Suprapubic skin (tissue), 4 donors: ENCODE measurements around the gene LYRM4. TPM values are rescaled to one million over a fixed set of nuclear protein-coding genes. Genes with fewer than 3 reads are reported as not detected.

ENCODE experiments used
- DNase-seq, 2 donors: peaks; one replicate each; pipeline ENCODE4 v3.0.0-alpha.2; 2019; ENCODE audit warnings: low spot score in 2 of 2
- H3K27ac ChIP-seq: fragments of 200-600 bp; sonication (generic); one replicate; pipeline ENCODE4 v1.5.1; 2019
- H3K27me3 ChIP-seq: fragments of 200-600 bp; sonication (generic); one replicate; pipeline ENCODE4 v1.5.1; 2019
- H3K36me3 ChIP-seq: fragments of 200-600 bp; sonication (generic); one replicate; pipeline ENCODE4 v1.5.1; 2019
- H3K4me1 ChIP-seq: fragments of 200-600 bp; sonication (generic); one replicate; pipeline ENCODE4 v1.5.1; 2019
- H3K4me3 ChIP-seq: fragments of 200-600 bp; sonication (generic); one replicate; pipeline ENCODE4 v1.5.1; 2019; ENCODE audit warnings: mild to moderate bottlenecking
- H3K9me3 ChIP-seq: fragments of 200-600 bp; sonication (generic); one replicate; pipeline ENCODE4 v1.5.1; 2019
- CTCF ChIP-seq, 2 donors: fragments of 200-600 bp in 1 of 2; fragments of 450-650 bp in 1 of 2; sonication (generic) in 1 of 2; IDR thresholded peaks; one replicate each; pipeline ENCODE4 v1.5.1; 2016 to 2019; ENCODE audit warnings: antibody characterized with exemption in 2 of 2, mild to moderate bottlenecking in 1 of 2, moderate library complexity in 1 of 2
- EP300 ChIP-seq: sonication (generic); formaldehyde crosslinking; IDR thresholded peaks from one replicate; pipeline ENCODE4 v1.6.1; 2017; ENCODE audit warnings: antibody characterized with exemption
- POLR2A ChIP-seq, 2 donors: fragments of 450-650 bp; IDR thresholded peaks; one replicate each; pipeline ENCODE4 v1.6.1; 2017; ENCODE audit warnings: antibody characterized with exemption in 2 of 2, mild to moderate bottlenecking in 2 of 2, moderate library complexity in 2 of 2
- POLR2AphosphoS5 ChIP-seq, 3 donors: sonication (generic); formaldehyde crosslinking; IDR thresholded peaks; one replicate each; pipeline ENCODE4 v1.6.1; 2017; ENCODE audit warnings: antibody characterized with exemption in 3 of 3
- WGBS: methylation state at CpG from one replicate; pipeline ENCODE4 v1.1.5; 2018; 5-methylcytosine and 5-hydroxymethylcytosine counted together
- total RNA-seq, 4 donors: library from RNA; depleted of rRNA; stranded (reverse); fragments of >200 nt; gene quantifications; one replicate each; pipeline ENCODE4 v1.1.0, GENCODE V29; 2016

LYRM4 gene
- total RNA-seq, 4 donors from 2014 or later, result 16.1 to 37.5 (median 19.6) TPM

DNA sequence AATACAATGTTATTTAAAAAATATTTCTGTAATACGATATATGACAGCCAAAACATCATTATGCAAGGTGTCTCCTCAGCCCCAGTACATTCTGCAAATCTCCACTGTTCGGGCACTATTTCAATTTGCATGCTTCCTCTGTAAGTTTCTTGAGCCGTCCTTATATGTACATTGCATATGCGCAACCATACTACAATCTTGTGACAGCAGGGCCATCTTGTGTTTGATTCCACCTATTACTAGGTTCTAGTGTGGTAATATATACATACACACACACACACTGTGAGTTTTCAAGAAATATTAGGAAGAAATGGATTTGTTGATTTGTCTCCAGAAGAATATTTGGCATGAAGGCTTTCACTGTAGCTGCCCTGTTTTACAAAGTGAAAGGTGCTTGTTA is 9.8 kb downstream of the LYRM4 start:
- no peaks in the 10 kb centered on the region for H3K27me3 ChIP-seq
- no peaks in the 10 kb centered on the region for H3K36me3 ChIP-seq
- WGBS, result 86% methylated on average over 4 of the region's 4 CpGs
- no peak overlapping the region for H3K27ac ChIP-seq
- no peak for DNase-seq
- no peak overlapping the region for H3K4me3 ChIP-seq
- no peaks in the 10 kb centered on the region for H3K9me3 ChIP-seq
- no peak for TF ChIP-seq EP300
- no peak for TF ChIP-seq POLR2A (IDR thresholded peaks at IDR 0.05)
- no peak for TF ChIP-seq CTCF (IDR thresholded peaks at IDR 0.05)
- TF ChIP-seq POLR2AphosphoS5 (IDR thresholded peaks at IDR 0.05), result no peak
- H3K4me1 ChIP-seq, result peaks cover 14% of the 10 kb centered on the region

DNA sequence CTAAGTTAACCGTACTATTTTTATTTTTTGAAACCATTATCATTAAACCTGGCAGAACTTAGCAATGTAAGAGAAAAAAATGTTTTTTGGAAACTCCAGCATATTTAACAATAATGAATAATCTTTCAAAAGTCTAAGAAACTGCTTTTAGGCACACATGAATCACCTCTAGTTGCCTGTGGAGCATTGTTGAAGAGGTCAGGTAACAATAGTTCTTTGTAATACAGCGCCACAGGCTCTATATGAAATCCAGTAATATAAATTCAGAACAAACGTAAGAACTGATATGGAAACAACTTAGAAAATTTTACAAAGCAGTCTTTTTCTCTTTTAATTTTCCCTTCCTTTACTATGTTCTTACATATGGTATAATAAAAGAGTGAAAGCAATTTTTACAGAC is 10.3 kb downstream of the LYRM4 start:
- H3K27me3 ChIP-seq, result no peaks in the 10 kb centered on the region
- no peak overlapping the region for H3K4me3 ChIP-seq
- WGBS, result 83% methylated on average over 3 of the region's 3 CpGs
- H3K4me1 ChIP-seq, result peaks cover 14% of the 10 kb centered on the region
- no peaks in the 10 kb centered on the region for H3K9me3 ChIP-seq
- no peak overlapping the region for H3K27ac ChIP-seq
- H3K36me3 ChIP-seq, result no peaks in the 10 kb centered on the region
- TF ChIP-seq EP300, result no peak
- TF ChIP-seq POLR2AphosphoS5 (IDR thresholded peaks at IDR 0.05), result no peak
- TF ChIP-seq POLR2A (IDR thresholded peaks at IDR 0.05), result no peak
- no peak for TF ChIP-seq CTCF (IDR thresholded peaks at IDR 0.05)
- no peak for DNase-seq

GRCh38 chr6:5249451-5250122 is 11.2 kb downstream of the LYRM4 start:
- no peak overlapping the region for H3K27ac ChIP-seq
- no peaks in the 10 kb centered on the region for H3K9me3 ChIP-seq
- no peaks in the 10 kb centered on the region for H3K36me3 ChIP-seq
- no peaks in the 10 kb centered on the region for H3K27me3 ChIP-seq
- H3K4me3 ChIP-seq, result no peak overlapping the region
- DNase-seq, result no peak
- peaks cover 14% of the 10 kb centered on the region for H3K4me1 ChIP-seq
- TF ChIP-seq POLR2A (IDR thresholded peaks at IDR 0.05), result no peak
- no peak for TF ChIP-seq CTCF (IDR thresholded peaks at IDR 0.05)
- no peak for TF ChIP-seq EP300
- no peak for TF ChIP-seq POLR2AphosphoS5 (IDR thresholded peaks at IDR 0.05)
- WGBS, result 73% methylated on average over 5 of the region's 5 CpGs

- no peak overlapping the region for H3K4me3 ChIP-seq
These were observed 12.2 kb downstream of the LYRM4 start for GRCh38 chr6:5248302-5249098.

More at GRCh38 chr6:5248302-5249098, 12.2 kb downstream of the LYRM4 start:
- Histone ChIP-seq H3K27ac (no peak overlapping the region), H3K9me3 (no peaks in the 10 kb centered on the region), H3K4me1 (peaks cover 14% of the 10 kb centered on the region), H3K36me3 (no peaks in the 10 kb centered on the region), H3K27me3 (no peaks in the 10 kb centered on the region)
- TF ChIP-seq POLR2AphosphoS5 (IDR thresholded peaks at IDR 0.05) (no peak), POLR2A (IDR thresholded peaks at IDR 0.05) (no peak), CTCF (IDR thresholded peaks at IDR 0.05) (no peak), EP300 (no peak)
- no peak for DNase-seq
- WGBS, result 97% methylated on average over 9 of the region's 9 CpGs
